Peyer's patch (tissue), 4 donors: ENCODE results near the gene TCIRG1.

ENCODE experiments used
- POLR2A ChIP-seq, 2 donors: fragments of 450-650 bp; IDR thresholded peaks; one replicate each; pipeline ENCODE4 v1.5.1; 2017; ENCODE audit warnings: antibody characterized with exemption in 2 of 2, mild to moderate bottlenecking in 2 of 2, moderate library complexity in 2 of 2
- TF ChIP-seq, protein P1 (sequence below), 6 experiments: fragments of 450-650 bp in 4 of 6; fragments of 200-600 bp in 2 of 6; sonication (generic) in 1 of 6; IDR thresholded peaks; one replicate each; pipeline ENCODE4 v1.5.1; 2017 to 2019; ENCODE audit warnings: antibody characterized with exemption in 6 of 6, mild to moderate bottlenecking in 3 of 6, moderate library complexity in 1 of 6

DNA sequence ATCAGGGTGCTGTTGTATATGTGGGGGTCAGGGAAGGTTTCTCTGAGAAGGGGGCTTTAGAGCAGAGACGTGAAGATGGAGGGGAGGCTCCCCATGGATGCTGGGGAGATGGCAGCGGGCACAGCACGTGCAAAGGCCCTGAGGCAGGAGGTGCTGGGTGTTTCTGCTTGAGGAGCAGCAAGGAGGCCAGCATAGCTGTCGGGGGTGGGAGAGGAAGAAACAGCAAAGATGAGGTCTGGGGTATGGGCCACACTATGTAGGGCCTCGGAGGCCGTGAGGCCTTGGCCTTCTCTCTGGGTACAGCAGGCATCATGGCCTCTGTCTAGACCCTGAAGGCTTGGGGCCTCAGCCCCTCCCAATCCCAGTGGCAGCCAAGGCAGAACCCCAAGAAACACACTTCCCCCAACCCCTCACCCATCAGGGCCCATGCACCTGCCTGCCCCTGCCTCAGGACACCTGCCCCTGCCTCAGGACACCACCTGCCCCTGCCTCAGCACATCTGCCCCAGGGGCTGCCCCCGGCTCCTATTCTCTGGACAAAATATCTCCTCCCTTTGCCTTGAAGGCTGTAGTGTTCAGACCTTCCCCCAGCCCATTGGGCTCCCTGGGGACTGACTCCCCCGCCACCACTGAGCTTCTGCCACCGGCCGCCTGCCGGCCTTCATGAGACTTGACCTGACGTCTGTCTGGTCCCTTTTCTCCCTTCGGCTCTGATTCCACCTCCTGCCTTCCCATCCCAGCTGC is 22.5 kb upstream of the TCIRG1 start:
- no peak for TF ChIP-seq POLR2A (IDR thresholded peaks at IDR 0.05)
- TF ChIP-seq, protein P1, sequence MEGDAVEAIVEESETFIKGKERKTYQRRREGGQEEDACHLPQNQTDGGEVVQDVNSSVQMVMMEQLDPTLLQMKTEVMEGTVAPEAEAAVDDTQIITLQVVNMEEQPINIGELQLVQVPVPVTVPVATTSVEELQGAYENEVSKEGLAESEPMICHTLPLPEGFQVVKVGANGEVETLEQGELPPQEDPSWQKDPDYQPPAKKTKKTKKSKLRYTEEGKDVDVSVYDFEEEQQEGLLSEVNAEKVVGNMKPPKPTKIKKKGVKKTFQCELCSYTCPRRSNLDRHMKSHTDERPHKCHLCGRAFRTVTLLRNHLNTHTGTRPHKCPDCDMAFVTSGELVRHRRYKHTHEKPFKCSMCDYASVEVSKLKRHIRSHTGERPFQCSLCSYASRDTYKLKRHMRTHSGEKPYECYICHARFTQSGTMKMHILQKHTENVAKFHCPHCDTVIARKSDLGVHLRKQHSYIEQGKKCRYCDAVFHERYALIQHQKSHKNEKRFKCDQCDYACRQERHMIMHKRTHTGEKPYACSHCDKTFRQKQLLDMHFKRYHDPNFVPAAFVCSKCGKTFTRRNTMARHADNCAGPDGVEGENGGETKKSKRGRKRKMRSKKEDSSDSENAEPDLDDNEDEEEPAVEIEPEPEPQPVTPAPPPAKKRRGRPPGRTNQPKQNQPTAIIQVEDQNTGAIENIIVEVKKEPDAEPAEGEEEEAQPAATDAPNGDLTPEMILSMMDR (IDR thresholded peaks at IDR 0.05): no peak
